Endothelial cell of umbilical vein (primary cell): ENCODE measurements around the gene ACD. TPM values are rescaled to one million over a fixed set of nuclear protein-coding genes. Genes with fewer than 3 reads are reported as not detected.
A peak's percentile ranks its signal among the peaks of the same experiment; 100 is the strongest.

Source experiments
- BruUV-seq: library from RNA; stranded (reverse); fragments of 400-500 nt; replicated peaks from 2 replicates; lab custom pipeline; 2021; lab: Mats Ljungman, UMichigan
- CTCF ChIA-PET: fragments of 300-600, 350-600 bp; sonication (Branson Sonifier 250); formaldehyde crosslinking; loops from one replicate; lab custom pipeline; 2021; ENCODE audit warnings: antibody characterized with exemption, inconsistent platforms; lab: Charles Lee
- POLR2A ChIA-PET: fragments of 300-600, 350-600 bp; sonication (Branson Sonifier 250); formaldehyde crosslinking; loops from one replicate; lab custom pipeline; 2021; ENCODE audit warnings: antibody characterized with exemption, inconsistent platforms; lab: Charles Lee
- DNase-seq: peaks from one replicate; pipeline ENCODE4 v3.0.0-alpha.2; 2011; ENCODE audit warnings: low read depth, low spot score
- FAIRE-seq: peaks from 2 replicates; lab custom pipeline; 2011; peaks lifted over from hg19 to GRCh38; lab: Jason Lieb, UNC
- H2AFZ ChIP-seq: 2 replicates; pipeline ENCODE4 v1.6.0; 2012; ENCODE audit warnings: low read depth, low read length, control low read depth, inconsistent platforms
- H3K27ac ChIP-seq: 2 replicates; pipeline ENCODE4 v1.5.1; 2011; ENCODE audit warnings: low read depth, mild to moderate bottlenecking, control low read depth, low read length, moderate library complexity; ENCODE audit not compliant: insufficient read depth
- H3K27me3 ChIP-seq, 2 experiments: 2 replicates each; pipeline versions ENCODE4 v1.6.0 to v1.6.1; 2011; ENCODE audit warnings: low read length in 2 of 2, mixed read lengths in 1 of 2; ENCODE audit not compliant: control insufficient read depth in 2 of 2, insufficient read depth in 2 of 2
- H3K36me3 ChIP-seq, 2 experiments: 2 replicates in 1 of 2; 3 replicates in 1 of 2; pipeline ENCODE4 v1.5.1; 2011; ENCODE audit warnings: low read length in 2 of 2, mild to moderate bottlenecking in 1 of 2, moderate library complexity in 1 of 2; ENCODE audit not compliant: control insufficient read depth in 2 of 2, insufficient read depth in 2 of 2; ENCODE audit errors: extremely low read depth in 1 of 2
- H3K4me1 ChIP-seq: 3 replicates; pipeline ENCODE4 v1.5.1; 2011; ENCODE audit warnings: mild to moderate bottlenecking, low read length; ENCODE audit not compliant: control insufficient read depth, insufficient read depth; ENCODE audit errors: extremely low read depth
- H3K4me2 ChIP-seq: 2 replicates; pipeline ENCODE4 v1.6.1; 2011; ENCODE audit warnings: low read length, control low read depth, mixed read lengths; ENCODE audit not compliant: insufficient read depth
- H3K4me3 ChIP-seq, 3 experiments: fragments of 200-600 bp in 1 of 3; sonication (generic), shearing (Covaris generic) in 1 of 3; replicated peaks in 1 of 3; 2 replicates each; pipeline ENCODE4 v1.5.1; 2011 to 2016; ENCODE audit warnings: control low read depth in 3 of 3, low read length in 3 of 3, mild to moderate bottlenecking in 2 of 3, inconsistent platforms in 1 of 3, low read depth in 1 of 3, moderate library complexity in 1 of 3; ENCODE audit not compliant: insufficient read depth in 1 of 3
- H3K79me2 ChIP-seq: 2 replicates; pipeline ENCODE4 v1.6.0; 2012; ENCODE audit warnings: low read length, inconsistent platforms; ENCODE audit not compliant: control insufficient read depth, insufficient read depth
- H3K9ac ChIP-seq: replicated peaks from 2 replicates; pipeline ENCODE3; 2011; ENCODE audit warnings: low read length, control low read depth; ENCODE audit not compliant: insufficient read depth; ENCODE audit errors: extremely low read depth
- H3K9me1 ChIP-seq: replicated peaks from 3 replicates; pipeline ENCODE4 v1.6.0; 2011; ENCODE audit warnings: mild to moderate bottlenecking, low read length; ENCODE audit not compliant: control insufficient read depth, insufficient read depth; ENCODE audit errors: extremely low read depth
- H3K9me3 ChIP-seq: replicated peaks from 2 replicates; pipeline ENCODE4 v1.5.1; 2012; ENCODE audit warnings: low read length, inconsistent platforms; ENCODE audit not compliant: control insufficient read depth, insufficient read depth
- H4K20me1 ChIP-seq: replicated peaks from 2 replicates; pipeline ENCODE3; 2011; ENCODE audit warnings: mild to moderate bottlenecking, low read length; ENCODE audit not compliant: control insufficient read depth, insufficient read depth; ENCODE audit errors: extremely low read depth
- EZH2 ChIP-seq: IDR thresholded peaks from 2 replicates; pipeline ENCODE4 v1.6.1; 2012; ENCODE audit warnings: borderline replicate concordance, low read depth, mild to moderate bottlenecking, moderate library complexity, low read length, inconsistent platforms; ENCODE audit not compliant: severe bottlenecking
- FOS ChIP-seq: IDR thresholded peaks from 2 replicates; pipeline ENCODE4 v1.6.1; 2011; ENCODE audit warnings: mild to moderate bottlenecking, low read length, moderate library complexity, borderline replicate concordance; ENCODE audit not compliant: insufficient read depth
- GATA2 ChIP-seq: IDR thresholded peaks from 2 replicates; pipeline ENCODE4 v1.7.0; 2011; ENCODE audit warnings: low read depth, mild to moderate bottlenecking, moderate library complexity, mixed read lengths, low read length; ENCODE audit not compliant: insufficient read length, insufficient read depth
- JUN ChIP-seq: IDR thresholded peaks from 2 replicates; pipeline ENCODE4 v1.6.1; 2011; ENCODE audit warnings: borderline replicate concordance, low read depth; ENCODE audit not compliant: insufficient read length, insufficient read depth
- MYC ChIP-seq: IDR thresholded peaks from one replicate; pipeline ENCODE4 v1.6.1; 2011; ENCODE audit warnings: mild to moderate bottlenecking, low read depth, low read length
- POLR2A ChIP-seq: IDR thresholded peaks from 2 replicates; pipeline ENCODE4 v1.6.1; 2012; ENCODE audit warnings: low read depth, mild to moderate bottlenecking, control low read depth, low read length
- POLR2AphosphoS5 ChIP-seq: IDR thresholded peaks from 2 replicates; pipeline ENCODE4 v1.6.1; 2012; ENCODE audit warnings: low read depth, mild to moderate bottlenecking, control low read depth, low read length, moderate library complexity; ENCODE audit not compliant: insufficient read depth
- dilution Hi-C: fragments of 300-500 bp; cut with MboI; formaldehyde crosslinking; loops from one replicate; pipeline ENCODE4 v1.15.0; 2019; ENCODE audit warnings: low sequenced_read_pairs; ENCODE audit not compliant: extremely low pct_ligation_motif_present
- intact Hi-C: fragments of 100-400 bp; cut with micrococcal nuclease; formaldehyde crosslinking; loops from one replicate; pipeline ENCODE4 v1.10.0; 2022
- polyA plus RNA-seq, 4 experiments: library from polyadenylated mRNA; depleted of rRNA in 3 of 4; stranded (reverse) in 3 of 4; unstranded in 1 of 4; fragments of >200 nt; gene quantifications; 2 replicates each; pipeline versions ENCODE4 v1.2.1 to v1.2.3, GENCODE V29; 2011 to 2012; ENCODE audit warnings: missing spikeins in 1 of 4
- total RNA-seq: library from RNA; stranded (reverse); gene quantifications from 2 replicates; pipeline ENCODE4 v1.2.3, GENCODE V29; 2021
- TF ChIP-seq, protein P1 (sequence below): IDR thresholded peaks from 2 replicates; pipeline ENCODE4 v1.6.1; 2011; ENCODE audit not compliant: insufficient read depth, insufficient read length
- TF ChIP-seq, protein P2 (sequence below), 2 donors: IDR thresholded peaks; 1 replicate in 1 of 2; 2 replicates in 1 of 2; pipeline ENCODE4 v1.5.1; 2011; ENCODE audit warnings: low read length in 2 of 2, mild to moderate bottlenecking in 2 of 2, moderate library complexity in 2 of 2, control low read depth in 1 of 2, inconsistent platforms in 1 of 2, low read depth in 1 of 2; ENCODE audit not compliant: insufficient read depth in 1 of 2; ENCODE audit errors: extremely low read depth in 1 of 2

The ACD gene
- total and polyA plus RNA-seq, 2 donors (not counting 3 experiments of a cell fraction or from before 2014, with no cell fraction given), result 24.4 to 36.0 TPM

DNA sequence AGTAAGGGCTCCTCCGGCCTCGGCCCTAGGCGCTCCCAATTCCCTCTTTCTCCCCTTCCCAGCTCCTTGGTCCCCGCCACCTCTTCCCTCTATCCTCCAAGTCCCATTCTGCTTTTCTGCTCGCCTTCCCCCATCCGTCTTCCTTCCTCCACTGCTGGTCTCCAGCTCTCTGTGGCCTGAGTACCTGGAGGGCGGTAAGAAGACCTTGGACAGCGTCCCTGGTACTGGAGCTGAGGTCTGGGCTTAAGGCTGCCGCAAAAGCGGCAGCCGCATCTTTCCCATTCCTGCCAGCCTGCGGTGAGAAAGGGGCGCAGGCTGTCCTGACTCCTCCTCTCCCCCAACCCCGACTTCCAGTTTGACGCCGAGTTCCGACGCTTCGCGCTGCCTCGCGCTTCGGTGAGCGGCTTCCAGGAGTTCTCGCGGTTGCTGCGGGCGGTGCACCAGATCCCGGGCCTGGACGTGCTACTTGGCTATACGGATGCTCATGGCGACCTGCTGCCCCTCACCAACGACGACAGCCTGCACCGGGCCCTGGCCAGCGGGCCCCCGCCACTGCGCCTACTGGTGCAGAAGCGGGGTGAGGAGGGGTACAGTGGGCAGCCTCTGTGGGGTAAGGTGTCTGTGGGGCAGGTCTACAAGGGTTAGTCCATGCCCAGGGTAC lies 1.2 kb upstream of the ACD start:
- H3K27ac ChIP-seq, result no peak overlapping the region
- ChIA-PET POLR2A (no interaction called here), CTCF (interaction anchor here (1.1 to 2.1 kb wide), 7 partner anchors 11 to 140 kb away, joined by 3 to 31 read pairs (median 6); partner anchors contain the start of gene CARMIL2)
- H3K4me1 ChIP-seq, result peaks cover 14% of the 10 kb centered on the region
- H3K36me3 ChIP-seq, result peaks cover 0 to 6% of the 10 kb centered on the region in 2 experiments
- peak overlapping the region; percentile 44 for H2AFZ ChIP-seq
- peak overlapping the region in 2 of 3 experiments; percentile 24 to 70 for H3K4me3 ChIP-seq
- H4K20me1 ChIP-seq, result no peaks in the 10 kb centered on the region
- no peak overlapping the region for H3K9ac ChIP-seq
- peak overlapping the region; percentile 56 for H3K4me2 ChIP-seq
- peak; percentile 0 for TF ChIP-seq POLR2AphosphoS5
- TF ChIP-seq, protein P1, sequence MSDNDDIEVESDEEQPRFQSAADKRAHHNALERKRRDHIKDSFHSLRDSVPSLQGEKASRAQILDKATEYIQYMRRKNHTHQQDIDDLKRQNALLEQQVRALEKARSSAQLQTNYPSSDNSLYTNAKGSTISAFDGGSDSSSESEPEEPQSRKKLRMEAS, result no peak
- no peaks in the 10 kb centered on the region for H3K27me3 ChIP-seq
- DNase-seq (peak; percentile 61), FAIRE-seq (peak; percentile 70)
- no peaks in the 10 kb centered on the region for H3K9me1 ChIP-seq
- intact Hi-C loops (loop anchor here (2.0 kb wide), 1 partner anchor 122 kb away; no protein-coding TSS in a partner anchor), dilution Hi-C loops (no loop called here)
- H3K9me3 ChIP-seq, result no peaks in the 10 kb centered on the region
- no TSS peak for BruUV-seq
- H3K79me2 ChIP-seq, result no peaks in the 10 kb centered on the region

- Histone ChIP-seq H3K79me2 (no peaks in the 10 kb centered on the region), H3K4me1 (peaks cover 9% of the 10 kb centered on the region), H3K9ac (peak within 1 kb of the TSS; percentile 51), H3K27me3 (no peaks in the 10 kb centered on the region), H3K36me3 (peaks cover 0 to 6% of the 10 kb centered on the region in 2 experiments), H4K20me1 (no peaks in the 10 kb centered on the region), H2AFZ (peak within 1 kb of the TSS; percentile 83), H3K27ac (peak within 1 kb of the TSS; percentile 44), H3K9me1 (no peaks in the 10 kb centered on the region), H3K9me3 (no peaks in the 10 kb centered on the region), H3K4me2 (peak within 1 kb of the TSS; percentile 75), H3K4me3 (peak within 1 kb of the TSS; percentile 32 to 70 (median 64))
- CTCF ChIA-PET, result interaction anchor here (0.8 to 2.1 kb wide), 16 partner anchors 10 to 146 kb away, joined by 3 to 31 read pairs (median 5); partner anchors contain the start of genes CARMIL2 and CTCF
- peak; percentile 96 for FAIRE-seq
- DNase-seq, result peak; percentile 94
- POLR2A ChIA-PET, result interaction anchor here (1.5 kb wide), 1 partner anchor 139 kb away, joined by 3 read pairs; no protein-coding TSS in a partner anchor
- dilution Hi-C loops (no loop called here), intact Hi-C loops (loop anchor here (1.0 to 2.0 kb wide), 2 partner anchors 98 to 122 kb away; partner anchors contain the start of gene CTCF)
- TF ChIP-seq, protein P1, result no peak
- TF ChIP-seq POLR2AphosphoS5, result no peak
- no peak for TF ChIP-seq GATA2
- TF ChIP-seq MYC, result no peak
- no peak for TF ChIP-seq POLR2A
- no peak for TF ChIP-seq EZH2
- TF ChIP-seq FOS, result no peak
- TF ChIP-seq JUN, result no peak
- TF ChIP-seq, protein P2, sequence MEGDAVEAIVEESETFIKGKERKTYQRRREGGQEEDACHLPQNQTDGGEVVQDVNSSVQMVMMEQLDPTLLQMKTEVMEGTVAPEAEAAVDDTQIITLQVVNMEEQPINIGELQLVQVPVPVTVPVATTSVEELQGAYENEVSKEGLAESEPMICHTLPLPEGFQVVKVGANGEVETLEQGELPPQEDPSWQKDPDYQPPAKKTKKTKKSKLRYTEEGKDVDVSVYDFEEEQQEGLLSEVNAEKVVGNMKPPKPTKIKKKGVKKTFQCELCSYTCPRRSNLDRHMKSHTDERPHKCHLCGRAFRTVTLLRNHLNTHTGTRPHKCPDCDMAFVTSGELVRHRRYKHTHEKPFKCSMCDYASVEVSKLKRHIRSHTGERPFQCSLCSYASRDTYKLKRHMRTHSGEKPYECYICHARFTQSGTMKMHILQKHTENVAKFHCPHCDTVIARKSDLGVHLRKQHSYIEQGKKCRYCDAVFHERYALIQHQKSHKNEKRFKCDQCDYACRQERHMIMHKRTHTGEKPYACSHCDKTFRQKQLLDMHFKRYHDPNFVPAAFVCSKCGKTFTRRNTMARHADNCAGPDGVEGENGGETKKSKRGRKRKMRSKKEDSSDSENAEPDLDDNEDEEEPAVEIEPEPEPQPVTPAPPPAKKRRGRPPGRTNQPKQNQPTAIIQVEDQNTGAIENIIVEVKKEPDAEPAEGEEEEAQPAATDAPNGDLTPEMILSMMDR (IDR thresholded peaks at IDR 0.05; ENCODE audit: extremely low read depth in 1 of 2, insufficient read depth in 1 of 2, low read depth in 1 of 2, low read length in 2 of 2), result no peak
- BruUV-seq, result no TSS peak
Measured at GRCh38 chr16:67660564-67661028, 536 bp upstream of the ACD start, which contains the start of gene PARD6A. Gene PARD6A (plus strand): TSS chr16:67660960. CDS start chr16:67661039, 79 bp downstream.
